Renal cortex interstitium (tissue), 15 donors: ENCODE results near the gene MORN2. TPM values are rescaled to one million over a fixed set of nuclear protein-coding genes. Genes with fewer than 3 reads are reported as not detected.
A peak's percentile ranks its signal among the peaks of the same experiment; 100 is the strongest.
"Not testable (repeated sequence)": the region's sequence is repeated elsewhere in the genome, so short reads cannot be mapped to it uniquely, and the experiment has no call there.

ENCODE experiments used
- DNase-seq, 11 donors: peaks; one replicate each; pipeline ENCODE4 v3.0.0-alpha.2; 2013; ENCODE audit warnings: low read depth in 9 of 11, low spot score in 4 of 11; ENCODE audit errors: extremely low read depth in 1 of 11
- long read RNA-seq, 16 experiments: transcript quantifications; one replicate each; lab custom pipeline, GENCODE V29; 2026
- polyA plus RNA-seq, 3 donors: library from polyadenylated mRNA; unstranded; fragments of 120-200 nt; gene quantifications; one replicate each; pipeline ENCODE4 v1.2.1, GENCODE V29; 2013; ENCODE audit not compliant: insufficient read length in 3 of 3

The MORN2 gene
- polyA plus RNA-seq, result 10 to 100 TPM; 48.4 to 63.8 (median 49.0) TPM
- long read RNA-seq, donor 1, transcript MORN2-201 (5 exons, 739 nt), result major isoform, 13 of 13 reads
- long read RNA-seq, donor 1, partial matches to known transcripts, result 0 of 13 reads
- long read RNA-seq, donor 1, other reads (novel, unspliced or antisense), result 0 of 13 reads
- long read RNA-seq, donor 2, transcript MORN2-201 (5 exons, 739 nt), result major isoform, 12 of 17 reads
- long read RNA-seq, donor 2, partial matches to known transcripts, result 5 of 17 reads
- long read RNA-seq, donor 2, other reads (novel, unspliced or antisense), result 0 of 17 reads
- long read RNA-seq, donor 3, transcript MORN2-201 (5 exons, 739 nt), result major isoform, 45 of 45 reads
- long read RNA-seq, donor 3, partial matches to known transcripts, result 0 of 45 reads
- long read RNA-seq, donor 3, other reads (novel, unspliced or antisense), result 0 of 45 reads
- long read RNA-seq, donor 4, transcript MORN2-201 (5 exons, 739 nt), result major isoform, 20 of 21 reads
- long read RNA-seq, donor 4, partial matches to known transcripts, result 0 of 21 reads
- long read RNA-seq, donor 4, other reads (novel, unspliced or antisense), result 0 of 21 reads
- long read RNA-seq, donor 5, result 0 reads
- long read RNA-seq, donor 6, transcript MORN2-201 (5 exons, 739 nt), result major isoform, 20 of 21 reads
- long read RNA-seq, donor 6, partial matches to known transcripts, result 0 of 21 reads
- long read RNA-seq, donor 6, other reads (novel, unspliced or antisense), result 0 of 21 reads
- long read RNA-seq, donor 7, transcript MORN2-201 (5 exons, 739 nt), result major isoform, 36 of 44 reads
- long read RNA-seq, donor 7, partial matches to known transcripts, result 8 of 44 reads
- long read RNA-seq, donor 7, other reads (novel, unspliced or antisense), result 0 of 44 reads
- long read RNA-seq, donor 8, transcript MORN2-201 (5 exons, 739 nt), result major isoform, 50 of 68 reads
- long read RNA-seq, donor 8, partial matches to known transcripts, result 18 of 68 reads
- long read RNA-seq, donor 8, other reads (novel, unspliced or antisense), result 0 of 68 reads
- long read RNA-seq, donor 9, transcript MORN2-201 (5 exons, 739 nt), result major isoform, 21 of 26 reads
- long read RNA-seq, donor 9, partial matches to known transcripts, result 5 of 26 reads
- long read RNA-seq, donor 9, other reads (novel, unspliced or antisense), result 0 of 26 reads
- long read RNA-seq, donor 10, transcript MORN2-201 (5 exons, 739 nt), result major isoform, 28 of 46 reads
- long read RNA-seq, donor 10, partial matches to known transcripts, result 17 of 46 reads
- long read RNA-seq, donor 10, other reads (novel, unspliced or antisense), result 0 of 46 reads
- long read RNA-seq, donor 11, transcript MORN2-201 (5 exons, 739 nt), result major isoform, 22 of 22 reads
- long read RNA-seq, donor 11, partial matches to known transcripts, result 0 of 22 reads
- long read RNA-seq, donor 11, other reads (novel, unspliced or antisense), result 0 of 22 reads
- long read RNA-seq, donor 12, transcript MORN2-201 (5 exons, 739 nt), result major isoform, 12 of 12 reads
- long read RNA-seq, donor 12, partial matches to known transcripts, result 0 of 12 reads
- long read RNA-seq, donor 12, other reads (novel, unspliced or antisense), result 0 of 12 reads
- long read RNA-seq, donor 13, transcript MORN2-201 (5 exons, 739 nt), result major isoform, 65 of 74 reads
- long read RNA-seq, donor 13, partial matches to known transcripts, result 8 of 74 reads
- long read RNA-seq, donor 13, other reads (novel, unspliced or antisense), result 0 of 74 reads
- long read RNA-seq, donor 14, transcript MORN2-201 (5 exons, 739 nt), result major isoform, 24 of 24 reads
- long read RNA-seq, donor 14, partial matches to known transcripts, result 0 of 24 reads
- long read RNA-seq, donor 14, other reads (novel, unspliced or antisense), result 0 of 24 reads
- long read RNA-seq, donor 15, transcript MORN2-201 (5 exons, 739 nt), result major isoform, 13 of 14 reads
- long read RNA-seq, donor 15, partial matches to known transcripts, result 0 of 14 reads
- long read RNA-seq, donor 15, other reads (novel, unspliced or antisense), result 0 of 14 reads
- long read RNA-seq, donor 16, transcript MORN2-201 (5 exons, 739 nt), result major isoform, 42 of 51 reads
- long read RNA-seq, donor 16, partial matches to known transcripts, result 7 of 51 reads
- long read RNA-seq, donor 16, other reads (novel, unspliced or antisense), result 0 of 51 reads

GRCh38 chr2:38875576-38876367 is at the start of gene MORN2, which contains the start of gene DHX57:
Gene MORN2, plus strand, starts transcription at chr2:38875976.
Gene DHX57, minus strand, starts transcription at chr2:38875934. Its CDS starts 7,529 bp downstream, at chr2:38868405.
- DNase-seq, result peak; percentile 62 to 86 (median 81)

GRCh38 chr2:38827539-38828145 is 48.1 kb upstream of the MORN2 start:
- not testable (repeated sequence) for DNase-seq

DNA sequence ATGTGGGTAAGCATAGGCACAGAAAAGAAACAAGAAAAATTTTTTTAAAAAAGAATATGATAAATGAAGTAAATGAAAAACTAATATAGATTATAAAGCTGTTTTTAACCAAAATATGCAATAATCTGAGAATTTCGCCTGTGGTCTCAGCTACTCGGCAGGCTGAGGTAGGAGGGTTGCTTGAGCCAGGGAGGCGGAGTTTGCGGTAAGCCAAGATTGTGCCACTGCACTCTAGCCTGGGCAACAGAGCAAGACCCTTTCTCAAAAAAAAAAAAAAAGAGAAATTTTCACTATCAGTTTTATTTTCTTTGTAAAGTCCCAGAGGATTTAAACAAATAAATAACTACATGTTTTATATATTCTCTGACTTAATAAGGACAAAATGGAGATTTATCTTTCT is 47.3 kb upstream of the MORN2 start:
- DNase-seq, result no peak

DNA sequence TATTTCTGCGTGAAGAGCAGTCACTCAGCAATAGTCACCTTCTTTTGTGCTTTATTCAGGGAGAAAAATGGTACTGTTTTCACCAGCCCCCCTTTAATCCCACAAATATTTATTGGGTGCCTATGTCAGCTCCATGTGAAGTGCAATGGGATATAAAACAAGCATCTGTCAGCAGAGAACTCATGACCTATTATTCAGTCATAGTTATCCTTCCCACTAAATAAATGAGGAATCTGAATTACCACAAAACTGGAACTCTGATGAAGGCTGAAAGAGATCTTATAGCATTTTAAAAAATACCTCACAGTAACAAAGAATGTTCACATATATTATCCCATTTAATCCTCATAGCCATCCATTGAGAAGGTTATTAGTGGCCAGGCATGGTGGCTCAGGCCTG is 45.8 kb upstream of the MORN2 start:
- DNase-seq, result no peak

GRCh38 chr2:38830526-38831159 is 45.1 kb upstream of the MORN2 start:
- DNase-seq, result no peak

GRCh38 chr2:38835015-38835601 is 40.7 kb upstream of the MORN2 start:
- DNase-seq, result no peak

- no peak for DNase-seq
Observed at GRCh38 chr2:38835990-38836389, 39.8 kb upstream of the MORN2 start.

DNA sequence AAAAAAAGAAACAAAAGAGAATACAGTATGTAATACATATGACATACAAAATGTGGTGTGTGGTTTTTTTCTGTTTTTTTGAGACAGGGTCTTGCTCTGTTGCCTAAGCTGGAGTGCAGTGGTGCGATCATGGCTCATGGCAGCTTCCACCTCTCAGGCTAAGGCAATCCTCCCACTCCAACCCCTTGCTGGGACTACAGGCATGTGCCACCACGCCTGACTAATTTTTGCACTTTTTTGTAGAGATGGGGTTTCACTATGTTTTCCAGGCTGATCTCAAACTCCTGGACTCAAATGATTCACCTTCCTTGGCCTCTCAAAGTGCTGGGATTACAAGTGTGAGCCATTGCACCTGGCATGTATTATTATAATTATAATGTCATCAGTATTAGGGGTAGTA is 39.0 kb upstream of the MORN2 start:
- DNase-seq, result peak in 4 of 11 donors; percentile 5 to 14 (median 7)

- no peak for DNase-seq
Observed at GRCh38 chr2:38850045-38850444, 25.7 kb upstream of the MORN2 start.

DNA sequence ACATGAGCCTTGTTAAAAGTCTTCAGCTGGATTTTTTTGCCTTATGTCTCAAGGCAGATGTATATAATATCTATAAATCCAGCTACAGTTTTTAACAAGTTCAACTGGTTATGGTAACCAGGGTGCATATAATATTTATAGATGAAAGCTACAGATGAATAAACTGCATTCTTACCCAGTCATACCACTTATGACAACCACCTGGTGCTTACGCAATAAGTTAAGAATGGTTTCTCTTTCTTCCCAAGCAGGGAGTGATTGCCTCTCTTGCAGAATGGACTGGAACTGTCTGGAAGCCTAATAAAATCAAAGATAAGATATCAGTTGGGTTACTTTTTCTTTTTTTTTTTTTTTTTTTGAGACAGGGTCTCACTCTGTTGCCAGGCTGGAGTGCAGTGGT is 19.6 kb upstream of the MORN2 start:
- DNase-seq, result no peak

GRCh38 chr2:38862476-38862875 is 13.3 kb upstream of the MORN2 start:
- no peak for DNase-seq

GRCh38 chr2:38863061-38863695 is 12.6 kb upstream of the MORN2 start:
- no peak for DNase-seq

DNA sequence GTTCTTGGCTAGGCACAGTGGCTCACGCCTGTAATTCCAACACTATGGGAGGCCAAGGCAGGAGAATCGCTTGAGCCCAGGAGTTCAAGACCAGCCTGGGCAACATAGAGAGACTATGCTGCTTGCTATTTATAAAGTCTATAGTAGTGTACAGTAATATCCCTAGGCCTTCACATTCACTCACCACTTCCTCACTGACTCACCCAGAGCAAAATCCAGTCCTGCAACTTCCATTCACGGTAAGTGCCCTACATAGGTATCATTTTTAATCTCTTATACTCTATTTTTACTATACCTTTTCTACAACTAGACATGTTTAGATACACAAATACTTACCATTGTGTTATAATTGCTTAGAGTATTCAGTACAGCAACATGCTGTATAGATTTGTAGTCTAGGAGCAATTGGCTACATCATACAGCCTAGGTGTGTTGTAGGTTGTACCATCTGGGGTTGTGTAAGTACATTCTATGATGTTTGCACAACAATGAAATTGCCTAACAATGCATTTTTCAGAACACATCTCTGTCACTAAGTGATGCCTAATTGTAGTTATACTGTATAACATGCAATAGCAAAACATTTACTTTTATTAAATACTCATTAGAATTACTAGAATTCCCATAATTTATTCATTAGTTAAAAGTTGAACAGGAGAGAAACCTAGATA is 8.9 kb upstream of the MORN2 start:
- DNase-seq, result no peak

GRCh38 chr2:38871432-38871831 is 4.3 kb upstream of the MORN2 start:
- DNase-seq, result no peak
